CD4-positive, alpha-beta T cell treated with Interleukin-6 for 4 hours (primary cell): Measurements from ENCODE around the gene LGALS3BP.
A peak's percentile ranks its signal among the peaks of the same experiment; 100 is the strongest.

ENCODE experiments used
- DNase-seq: peaks from one replicate; pipeline ENCODE4 v3.0.0-alpha.2; 2020; ENCODE audit warnings: mixed read lengths

Gene LGALS3BP

DNA sequence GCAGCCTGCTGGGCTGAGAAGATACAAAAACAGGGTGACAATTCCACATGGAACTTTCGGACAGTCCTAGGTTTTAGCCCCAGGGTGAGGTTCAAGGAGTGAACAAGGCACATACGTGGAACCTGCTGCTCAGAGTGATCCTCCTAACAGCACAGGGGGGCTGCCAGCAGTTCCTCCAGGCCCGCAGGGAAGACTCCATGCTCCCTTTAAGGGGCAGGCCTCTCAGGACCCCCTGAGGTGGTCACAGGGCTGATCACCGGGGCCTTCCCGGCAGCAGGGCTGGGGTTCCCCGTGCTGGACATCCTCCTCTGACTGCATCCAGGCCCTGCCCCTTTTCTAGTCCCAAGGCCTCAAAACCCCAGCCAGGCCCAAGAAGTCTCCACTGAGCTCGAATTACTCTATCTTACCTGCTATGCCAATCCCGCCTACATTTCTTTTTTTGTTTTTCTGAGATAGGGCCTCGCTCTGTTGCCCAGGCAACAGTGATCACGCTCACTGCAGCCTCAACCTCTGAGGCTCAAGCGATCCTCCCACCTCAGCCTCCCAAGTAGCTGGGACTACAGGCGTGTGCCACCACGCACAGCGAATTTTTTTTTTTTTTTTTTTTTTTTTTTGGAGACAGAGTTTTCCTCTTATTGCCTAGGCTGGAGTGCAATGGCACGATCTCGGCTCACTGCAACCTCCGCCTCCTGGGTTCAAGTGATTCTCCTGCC, 19.5 kb upstream of the LGALS3BP start:
- DNase-seq = no peak

DNA sequence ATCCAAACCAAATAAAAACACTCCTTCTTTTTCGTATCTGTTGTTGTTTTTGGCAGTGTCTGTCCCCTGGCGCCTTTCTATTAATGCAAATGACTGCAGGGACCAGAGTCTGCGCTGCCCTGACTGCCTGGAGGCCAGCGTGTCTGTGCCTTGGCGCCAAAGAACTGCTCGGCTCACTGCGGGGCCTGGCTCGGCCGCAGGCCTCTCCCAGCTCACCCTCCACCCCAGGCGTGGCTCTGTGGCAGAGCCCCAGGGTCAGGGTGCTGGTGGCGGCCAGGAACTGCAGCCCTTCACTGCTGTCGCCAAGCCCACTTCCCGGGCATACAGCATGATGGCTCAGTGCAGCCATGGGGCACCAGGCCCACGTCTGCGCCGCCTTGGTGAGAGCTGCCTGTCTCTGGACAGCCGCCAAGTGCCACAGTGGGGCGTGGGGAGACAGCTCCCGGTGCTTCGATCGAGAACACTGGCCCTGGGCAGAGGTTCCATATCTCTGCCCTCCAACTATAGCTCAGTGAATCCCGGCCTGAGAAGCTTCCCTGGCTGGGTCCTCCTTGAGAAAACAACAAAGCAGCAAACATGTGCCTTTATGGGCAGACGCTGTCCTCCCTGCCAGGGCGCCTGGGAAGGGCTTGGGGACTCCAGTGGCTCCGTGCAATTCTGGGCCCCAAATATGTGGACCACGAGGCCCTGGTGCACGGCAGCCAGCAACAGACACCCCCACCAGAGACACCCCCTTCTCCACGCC, 18.8 kb upstream of the LGALS3BP start:
- DNase-seq = no peak

DNA sequence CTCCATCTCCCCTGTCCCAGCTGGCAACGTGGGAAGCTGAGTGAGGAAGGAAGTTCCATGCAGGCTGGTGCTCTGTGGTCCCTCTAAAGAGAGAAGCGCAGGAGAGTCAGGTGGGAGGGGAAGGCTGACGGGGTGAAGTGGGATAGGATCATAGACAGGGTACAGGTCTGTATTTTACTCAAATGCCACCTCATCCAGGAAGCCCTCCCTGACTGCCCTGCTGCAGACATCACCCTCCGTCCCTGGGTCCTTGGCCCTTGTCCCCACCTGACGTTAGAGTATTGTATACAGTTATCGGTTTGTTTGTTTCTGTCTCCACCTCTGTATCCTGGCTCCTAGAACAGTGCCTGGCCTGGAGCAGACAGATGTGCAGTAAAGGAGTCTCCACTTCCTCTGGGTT, 18.2 kb upstream of the LGALS3BP start:
- DNase-seq = no peak

DNA sequence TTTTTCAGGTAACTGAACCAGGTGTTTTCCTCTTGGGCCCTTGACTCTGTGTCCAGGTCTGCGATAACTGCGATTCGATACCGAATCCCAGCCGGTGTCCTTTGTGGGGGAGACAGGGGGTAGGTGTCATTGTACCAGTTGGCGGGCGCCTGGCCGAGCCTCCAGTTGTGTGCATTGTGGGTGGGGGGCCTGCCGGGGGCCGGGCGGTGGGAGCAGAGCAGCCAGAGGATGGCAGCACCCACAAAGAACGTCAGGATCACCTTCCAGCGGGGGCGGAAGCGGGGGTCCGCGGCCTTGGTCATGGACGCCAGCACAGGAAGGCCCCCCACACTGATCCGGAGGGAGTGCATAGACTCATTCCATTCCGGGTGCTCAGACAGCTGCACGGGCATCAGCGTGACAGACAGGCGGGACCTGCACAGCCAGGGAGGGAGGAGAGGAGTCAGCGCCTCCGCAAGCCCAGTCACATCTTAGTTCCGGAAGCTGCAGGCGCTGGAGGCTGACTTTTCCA, 17.6 kb upstream of the LGALS3BP start:
- no peak for DNase-seq

DNA sequence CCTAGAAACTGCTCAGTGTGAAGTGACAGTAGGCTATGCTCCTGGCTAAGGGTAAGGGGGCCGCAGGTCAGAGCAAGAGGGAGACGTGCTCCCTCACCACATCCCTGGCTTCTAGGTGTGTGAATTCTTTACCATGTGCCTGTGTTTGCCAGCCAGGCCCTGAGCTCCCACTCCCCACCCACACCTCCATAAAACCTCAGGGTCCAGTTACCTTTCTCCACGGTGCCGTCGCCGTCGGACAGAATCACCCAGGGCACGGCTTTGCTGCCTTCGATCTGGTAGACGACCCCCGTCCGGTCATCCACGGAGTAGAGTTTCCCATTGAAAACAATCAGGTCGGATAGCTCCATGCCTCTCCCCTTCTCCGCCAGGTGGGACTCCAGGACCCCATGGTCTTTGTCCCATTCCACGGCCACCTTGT, 17.1 kb upstream of the LGALS3BP start:
- DNase-seq = no peak

DNA sequence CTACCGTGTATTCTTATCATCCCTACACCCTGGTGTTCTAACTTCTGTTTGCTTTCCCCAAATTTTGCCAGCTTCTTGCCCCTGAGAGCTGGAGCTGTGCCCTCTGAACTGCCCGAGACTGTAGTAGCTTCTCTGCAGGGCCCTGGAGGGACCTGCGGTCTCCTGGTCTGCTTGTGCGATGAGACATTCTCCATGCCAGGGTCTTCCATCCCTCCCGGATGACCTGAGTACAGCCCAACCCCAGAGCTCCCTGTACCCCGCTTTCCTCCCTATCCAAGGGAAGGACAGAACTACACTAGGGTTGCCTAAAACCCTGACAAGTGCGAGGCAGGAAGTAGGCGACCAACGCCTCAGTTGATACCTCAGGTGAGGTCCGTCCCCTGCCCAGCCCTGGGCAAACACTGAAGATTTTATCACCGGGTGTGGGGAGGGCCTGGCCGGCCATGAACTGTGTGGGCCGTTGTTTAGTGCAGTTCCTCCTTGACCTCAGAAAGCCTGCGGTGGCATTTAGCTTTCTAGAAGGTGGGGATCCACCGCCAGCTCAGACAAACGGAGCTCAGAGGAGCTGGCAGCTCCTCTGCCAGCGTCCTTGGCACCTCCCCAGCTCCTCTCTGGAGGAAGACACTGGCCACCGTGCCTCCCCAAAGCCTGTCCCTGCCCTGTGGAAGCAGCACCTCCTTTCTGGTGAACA, 16.2 kb upstream of the LGALS3BP start:
- DNase-seq = no peak

DNA sequence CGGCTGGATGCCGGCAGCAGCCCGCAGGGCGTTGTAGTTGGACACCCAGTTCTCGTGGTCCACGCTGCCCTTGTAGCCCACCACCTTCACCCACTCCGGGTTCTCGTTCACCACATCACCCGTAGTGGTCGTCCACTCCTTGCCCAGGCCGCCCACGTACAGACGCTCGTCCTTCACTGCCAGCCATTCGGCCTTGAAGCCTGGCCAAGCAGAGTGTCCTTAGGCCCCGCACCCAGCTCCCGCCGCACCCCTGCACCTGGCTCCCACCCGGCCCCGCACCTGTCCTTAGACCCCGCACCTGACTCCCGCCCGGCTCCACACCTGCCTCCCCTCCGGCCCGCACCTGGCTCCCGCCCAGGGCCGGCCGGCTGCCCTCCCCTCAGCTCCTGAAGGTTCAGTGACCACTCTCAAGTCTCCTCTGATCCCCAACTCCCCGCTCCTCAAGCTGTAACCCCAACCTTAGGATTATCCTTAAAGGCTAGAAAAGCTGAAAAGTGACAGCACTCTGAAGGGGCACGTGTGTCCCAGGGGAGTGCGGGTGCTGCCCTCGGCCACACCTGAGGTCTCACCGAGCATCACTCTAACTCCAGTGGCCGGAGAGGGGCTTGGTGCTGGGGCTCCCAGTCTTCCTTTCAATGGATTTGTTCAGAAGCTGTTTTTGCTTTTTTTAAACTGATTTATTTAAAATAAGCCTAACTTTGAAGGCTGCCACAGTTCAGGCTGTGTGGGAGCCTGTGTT, 15.5 kb upstream of the LGALS3BP start:
- DNase-seq = no peak

DNA sequence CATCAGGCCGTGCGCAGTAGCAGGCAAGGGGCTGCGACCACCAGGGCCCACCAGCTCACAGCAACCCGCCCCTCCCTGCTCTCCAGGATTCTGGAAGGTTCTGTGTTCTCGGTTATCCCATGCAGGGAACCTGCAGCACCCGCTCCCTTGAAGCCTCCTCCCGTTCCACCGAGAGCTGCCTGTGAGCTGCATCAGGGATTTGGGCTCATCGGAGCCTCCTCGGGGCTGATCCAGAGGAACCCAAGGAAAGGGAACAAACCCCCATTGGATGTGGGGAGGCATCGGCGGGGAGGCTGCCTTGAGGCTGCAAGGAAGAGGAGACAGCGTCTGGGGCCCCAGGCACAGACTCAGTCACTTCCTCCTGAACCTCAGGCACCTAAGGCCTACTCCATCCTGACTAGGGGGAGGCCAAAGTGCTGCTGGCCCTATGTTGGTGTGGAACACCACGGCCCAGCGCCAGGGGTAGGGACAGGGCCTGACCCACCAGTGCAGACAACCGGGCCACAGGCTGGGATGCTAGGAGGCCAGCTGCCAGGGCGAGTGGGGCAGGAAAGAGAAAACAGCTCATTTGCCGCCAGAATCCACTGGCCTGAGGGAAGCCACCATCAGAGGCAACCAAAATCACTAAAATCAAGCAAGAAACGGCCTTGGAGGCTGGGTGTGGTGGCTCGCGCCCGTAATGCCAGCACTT, 14.4 kb upstream of the LGALS3BP start:
- no peak for DNase-seq

DNA sequence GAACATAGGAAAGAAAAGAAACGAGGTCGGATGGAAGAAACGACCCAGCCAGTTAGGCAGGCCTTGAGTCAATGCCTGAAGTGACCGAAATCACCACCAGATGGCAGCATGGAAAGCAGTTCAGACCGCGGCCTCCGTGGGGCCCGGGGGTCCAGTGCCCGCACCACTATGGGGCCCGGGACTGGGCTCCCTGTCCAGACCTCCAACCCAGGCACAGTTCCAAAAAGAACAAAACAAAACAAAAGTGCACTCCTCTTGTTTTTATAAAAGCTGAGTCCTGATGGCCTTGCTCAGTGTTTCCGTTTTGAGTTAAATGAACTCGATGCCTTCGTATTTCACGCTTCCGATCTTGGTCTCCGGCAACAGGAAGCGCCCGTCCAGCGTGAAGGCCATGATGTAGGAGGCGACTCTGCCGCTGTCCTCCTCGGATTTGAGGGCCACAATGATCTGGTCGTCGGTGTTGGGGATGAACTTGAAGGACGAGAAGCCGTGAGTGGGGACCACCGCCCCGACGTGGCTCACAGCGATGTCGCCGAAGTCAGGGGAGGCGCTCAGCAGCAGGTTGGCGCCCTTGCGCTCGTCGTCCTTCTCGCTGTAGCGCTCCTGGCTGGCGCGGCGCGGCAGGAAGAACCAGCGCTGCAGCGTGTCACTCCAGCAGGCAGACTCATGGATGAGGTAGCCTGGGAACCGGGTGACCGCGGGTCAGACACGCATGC, 13.7 kb upstream of the LGALS3BP start:
- DNase-seq = peak; percentile 55

DNA sequence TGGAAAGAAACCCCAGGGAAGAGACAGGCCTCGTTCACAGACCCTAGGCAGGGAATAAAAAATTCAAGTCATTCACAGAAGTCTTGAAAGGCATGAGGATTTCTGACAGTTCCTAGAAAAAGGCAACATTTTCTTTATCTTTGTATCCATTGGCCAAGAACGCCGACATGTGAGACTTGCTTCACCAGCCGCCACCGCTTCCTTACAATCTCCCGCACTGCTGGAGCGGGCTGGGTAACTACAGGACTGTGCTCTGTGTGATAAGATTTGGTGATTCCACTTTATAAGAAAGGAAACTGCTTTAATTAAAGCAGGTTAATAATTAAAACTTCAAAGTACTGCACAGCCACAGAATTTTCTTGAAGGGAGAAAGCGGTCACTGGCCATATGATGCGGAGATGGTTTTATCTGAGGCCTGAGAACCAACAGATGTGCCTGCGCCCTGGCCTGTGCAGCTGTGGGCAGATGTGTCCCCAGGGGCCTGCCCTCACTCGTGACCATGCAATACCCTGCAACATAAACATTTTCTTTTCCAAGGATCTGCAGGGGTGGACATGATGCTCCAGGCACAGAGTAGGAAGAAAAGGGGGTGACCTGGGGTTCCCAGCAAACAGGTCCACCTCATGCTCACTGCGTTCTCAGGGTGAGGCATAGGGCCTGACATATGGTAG, 13.0 kb upstream of the LGALS3BP start:
- no peak for DNase-seq

DNA sequence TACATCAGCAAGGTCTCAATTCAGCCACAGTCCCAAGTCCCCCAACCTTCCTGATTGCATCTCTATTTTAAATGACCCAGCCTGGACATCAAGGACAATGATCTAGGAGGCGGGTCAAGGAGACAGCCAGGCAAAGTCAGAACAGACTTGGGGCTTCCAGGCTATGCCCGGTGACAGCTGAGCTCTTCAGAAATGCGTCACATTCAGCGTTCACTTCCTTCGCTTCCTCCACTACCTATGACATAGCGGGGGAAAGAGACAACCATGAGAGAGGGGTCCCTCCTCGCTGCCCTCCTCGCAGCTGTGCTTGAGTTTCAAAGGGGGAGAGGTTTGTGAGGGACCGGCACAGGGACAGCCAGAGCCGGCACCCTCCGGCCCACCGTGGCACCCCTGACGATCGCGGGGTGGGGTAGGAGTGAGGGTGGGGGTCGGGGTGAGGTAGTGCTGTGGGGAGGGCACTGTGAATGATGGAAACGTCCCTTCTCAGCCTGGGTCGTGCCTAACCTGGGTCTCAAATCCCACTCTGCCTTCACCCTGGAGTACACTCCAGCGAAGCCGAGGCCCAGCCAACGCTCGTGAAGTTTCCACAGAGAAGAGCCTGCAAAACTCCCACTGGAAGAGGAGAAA, 12.3 kb upstream of the LGALS3BP start:
- DNase-seq = no peak

DNA sequence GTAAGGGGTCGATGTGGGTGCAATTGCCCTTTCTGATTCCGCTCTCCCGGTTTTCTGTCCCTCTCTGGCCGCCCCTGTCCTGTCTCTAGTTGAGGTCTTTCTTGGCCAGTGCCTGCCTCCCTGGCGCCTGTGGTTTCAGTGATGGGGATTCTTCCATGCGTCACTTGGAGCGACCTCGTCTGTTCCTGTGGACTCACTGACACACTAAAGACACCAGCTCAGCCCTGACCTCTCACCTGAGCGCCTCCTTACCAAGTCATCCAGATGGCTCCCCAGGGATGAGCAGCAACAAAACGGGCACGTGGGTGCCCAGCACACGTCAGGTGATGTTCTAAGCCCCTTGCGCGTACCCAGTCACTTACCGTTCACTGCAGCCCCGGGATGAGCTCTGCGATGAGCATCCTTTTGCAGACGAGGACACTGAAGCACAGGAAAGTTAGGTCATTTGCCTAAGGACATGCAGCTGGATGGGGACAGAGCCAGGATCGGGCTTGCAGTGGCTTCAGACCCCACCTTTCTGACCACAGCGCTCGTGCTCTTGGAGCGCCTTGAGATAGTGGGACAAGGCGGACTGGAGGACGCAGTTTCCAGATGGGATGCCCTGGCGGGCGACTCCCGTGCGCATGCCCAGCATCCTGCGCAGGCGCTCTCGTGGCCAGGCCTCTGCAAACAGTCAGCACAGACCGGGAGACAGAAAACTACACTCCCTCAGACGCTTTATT, 11.5 kb upstream of the LGALS3BP start:
- no peak for DNase-seq

DNA sequence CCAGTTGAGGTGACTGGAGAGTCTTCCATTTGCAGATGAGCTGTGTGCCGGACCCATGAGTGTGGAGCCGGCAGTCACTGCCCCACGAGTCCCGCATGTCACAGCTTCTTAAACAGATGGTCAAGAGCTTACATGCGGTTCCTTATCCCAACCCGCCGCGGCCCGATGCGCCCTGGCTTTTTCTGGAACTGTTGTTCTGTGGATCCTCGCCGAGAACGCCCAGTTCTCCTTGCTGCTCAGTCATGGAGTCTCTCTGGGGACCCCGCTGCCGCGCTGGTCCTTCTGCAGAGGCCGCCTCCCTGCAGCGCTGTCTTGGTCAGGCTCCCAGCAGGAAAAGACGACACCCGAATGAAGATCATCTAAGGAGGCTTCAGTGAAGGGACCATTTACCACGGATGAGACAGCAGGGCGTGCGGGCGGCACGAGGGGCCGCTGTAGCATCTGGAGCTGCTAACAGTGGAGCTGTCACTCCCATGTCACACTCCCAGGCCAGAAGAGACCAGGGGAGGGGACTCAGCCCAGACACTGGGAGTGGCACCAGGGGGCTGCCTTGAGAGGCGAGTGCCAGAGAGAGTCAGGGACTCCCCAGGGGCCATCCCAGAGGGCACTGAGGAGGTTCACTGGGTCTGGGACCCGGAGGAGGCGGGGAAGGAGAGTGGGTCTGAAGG, 10.8 kb upstream of the LGALS3BP start:
- no peak for DNase-seq

DNA sequence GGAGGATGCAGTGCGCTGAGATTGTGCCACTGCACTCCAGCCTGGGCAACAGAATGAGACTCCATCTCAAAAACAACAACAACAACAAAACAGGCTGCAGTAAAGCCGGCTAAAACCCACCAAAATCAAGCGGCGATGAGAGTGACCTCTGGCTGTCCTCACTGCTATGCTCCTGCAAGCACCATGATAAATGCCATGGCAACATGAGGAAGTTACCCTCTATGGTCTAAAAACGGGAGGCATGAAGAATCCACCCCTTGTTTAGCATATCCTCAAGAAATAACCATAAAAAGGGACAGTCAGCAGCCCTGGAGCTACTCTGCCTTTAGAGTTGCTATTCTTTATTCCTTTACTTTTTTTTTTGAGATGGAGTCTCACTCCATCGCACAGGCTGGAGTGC, 8.4 kb upstream of the LGALS3BP start:
- no peak for DNase-seq

DNA sequence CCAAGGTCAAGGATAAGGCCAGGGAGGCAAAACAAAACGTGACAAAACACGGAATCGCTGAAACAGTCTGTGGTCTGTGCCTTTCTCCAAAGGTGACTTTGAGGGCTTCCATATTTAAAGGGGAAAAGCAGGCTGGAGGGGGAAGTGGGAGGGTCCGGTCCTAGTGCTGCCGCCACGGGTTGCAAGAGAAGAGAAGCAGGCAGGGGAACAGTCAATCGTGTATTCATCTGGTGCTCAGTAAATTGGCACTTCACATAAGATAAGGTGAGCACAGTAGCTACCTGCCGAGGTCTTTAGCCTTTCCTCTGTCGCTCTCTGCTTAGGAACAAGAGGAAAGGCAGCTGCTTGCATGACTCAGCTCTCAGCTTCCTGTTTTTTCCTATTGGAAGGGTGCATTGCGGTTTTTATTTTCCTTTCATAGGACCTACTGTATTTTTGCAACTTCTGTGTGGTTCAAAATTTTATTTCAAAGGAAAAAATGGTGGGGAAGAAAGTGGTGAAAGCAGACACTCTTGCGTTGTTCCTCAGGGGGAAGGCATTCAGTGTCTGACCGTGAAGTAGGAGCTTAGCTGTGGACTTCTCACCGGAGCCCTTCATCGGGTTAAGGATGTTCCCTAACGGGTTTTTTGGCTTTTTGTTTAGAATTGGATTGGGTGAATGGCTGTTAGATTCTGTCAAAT, 7.1 kb upstream of the LGALS3BP start:
- DNase-seq = no peak

DNA sequence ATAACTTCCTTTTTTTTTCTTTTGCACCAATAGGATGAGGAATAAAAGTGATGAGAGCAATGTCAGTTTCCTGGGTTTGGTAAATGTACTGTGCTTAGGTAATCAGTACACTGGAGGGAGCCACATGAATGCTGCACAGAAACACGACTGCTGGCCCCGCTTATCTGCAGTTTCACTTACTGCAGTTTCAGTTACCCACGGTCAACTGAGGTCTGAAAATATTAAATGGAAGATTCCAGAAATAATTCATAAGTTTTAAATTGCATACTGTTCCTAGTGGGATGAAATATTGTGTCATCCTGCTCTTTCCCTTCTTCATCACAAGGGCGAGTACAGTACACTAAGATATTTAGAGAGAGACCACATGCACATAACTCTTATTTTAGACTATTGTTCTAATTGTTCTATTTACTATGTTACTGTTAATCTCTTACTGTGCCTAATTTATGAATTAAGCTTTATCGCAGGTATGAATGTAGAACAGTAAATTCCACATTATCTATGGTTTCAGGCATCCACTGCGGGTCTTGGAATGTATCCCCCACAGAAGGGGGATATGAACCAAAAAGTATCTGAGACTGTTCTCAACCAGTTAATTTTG, 6.4 kb upstream of the LGALS3BP start:
- peak; percentile 22 for DNase-seq

DNA sequence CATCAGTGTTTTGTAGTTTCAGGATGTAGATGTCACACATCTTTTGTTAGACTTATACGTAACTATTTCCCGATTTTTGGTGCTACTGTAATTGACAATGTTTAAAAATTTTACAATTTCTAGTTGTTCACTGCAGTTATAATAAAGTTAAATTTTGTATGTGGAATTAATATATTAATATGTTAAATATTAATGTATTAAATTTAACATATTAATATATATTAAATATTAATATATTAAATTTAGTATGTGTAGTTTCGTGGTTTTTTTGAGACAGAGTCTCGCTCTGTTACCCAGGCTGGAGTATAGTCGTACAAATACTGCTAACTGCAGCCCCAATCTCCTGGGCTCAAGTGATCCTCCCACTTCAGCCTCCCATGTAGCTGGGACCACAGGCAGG, 5.7 kb upstream of the LGALS3BP start:
- no peak for DNase-seq
